CD4-positive, alpha-beta T cell treated with Interleukin-21 for 1 hour (primary cell): ENCODE results near the gene GMDS.
A peak's percentile ranks its signal among the peaks of the same experiment; 100 is the strongest.
"Not testable (repeated sequence)": the region's sequence is repeated elsewhere in the genome, so short reads cannot be mapped to it uniquely, and the experiment has no call there.

Experiments used
- DNase-seq: peaks from one replicate; pipeline ENCODE4 v3.0.0-alpha.2; 2020

GMDS gene

DNA sequence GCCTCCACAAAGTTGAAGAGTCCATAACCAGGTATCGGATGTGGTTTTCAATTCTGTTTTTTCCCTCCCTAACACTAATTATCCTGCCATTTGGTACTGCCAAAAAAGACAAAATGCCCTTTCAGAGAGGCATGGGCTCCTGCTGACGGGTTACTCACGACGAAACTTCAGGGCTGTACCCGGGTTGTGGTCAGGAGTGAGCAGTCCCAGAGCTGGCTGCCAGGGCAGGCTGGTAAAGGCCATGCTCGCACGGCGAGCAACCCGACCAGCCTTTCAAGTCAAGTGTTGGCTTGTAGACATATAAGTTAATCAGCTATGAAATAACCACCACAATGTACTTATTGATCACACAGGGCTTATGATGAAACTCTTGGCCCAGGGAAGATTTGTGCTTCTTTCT is 483.2 kb downstream of the GMDS start:
- no peak for DNase-seq

DNA sequence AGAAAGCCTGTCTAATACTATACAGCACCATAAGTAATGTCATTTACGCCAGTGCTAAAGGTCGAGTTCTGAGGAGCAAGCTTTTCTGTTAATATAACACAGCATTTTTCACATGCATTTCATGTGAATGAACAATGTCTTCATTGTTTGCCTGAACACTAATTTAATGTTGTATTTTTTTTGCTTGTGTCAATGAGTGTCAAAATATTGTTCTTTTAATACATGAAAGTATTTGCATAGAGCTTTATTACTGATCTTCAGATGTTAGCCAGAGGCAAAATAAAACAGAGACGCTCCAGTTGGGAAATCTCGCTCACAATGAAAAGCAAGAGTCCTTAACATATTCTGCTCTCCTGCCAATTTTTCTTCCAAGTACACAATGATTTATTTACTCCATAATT is 483.9 kb downstream of the GMDS start:
- no peak for DNase-seq

DNA sequence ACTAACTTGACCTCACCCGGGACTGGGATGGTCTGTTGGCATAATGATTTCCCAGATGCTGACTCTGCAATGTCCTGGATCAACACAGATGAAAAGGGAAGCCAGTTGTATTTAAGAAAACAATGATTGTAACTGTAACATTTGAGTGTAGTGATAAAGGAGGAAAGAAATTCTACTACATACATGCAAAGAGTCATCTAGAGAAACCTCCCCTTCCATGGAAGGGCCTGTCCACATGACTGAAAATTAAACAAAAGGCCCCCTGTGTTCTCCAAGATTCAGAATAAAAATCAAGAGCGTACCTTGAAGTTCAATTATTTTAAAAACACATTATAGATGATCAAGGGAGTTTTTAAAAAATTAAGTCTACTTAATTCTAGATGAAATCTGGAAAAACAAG is 484.5 kb downstream of the GMDS start:
- no peak for DNase-seq

DNA sequence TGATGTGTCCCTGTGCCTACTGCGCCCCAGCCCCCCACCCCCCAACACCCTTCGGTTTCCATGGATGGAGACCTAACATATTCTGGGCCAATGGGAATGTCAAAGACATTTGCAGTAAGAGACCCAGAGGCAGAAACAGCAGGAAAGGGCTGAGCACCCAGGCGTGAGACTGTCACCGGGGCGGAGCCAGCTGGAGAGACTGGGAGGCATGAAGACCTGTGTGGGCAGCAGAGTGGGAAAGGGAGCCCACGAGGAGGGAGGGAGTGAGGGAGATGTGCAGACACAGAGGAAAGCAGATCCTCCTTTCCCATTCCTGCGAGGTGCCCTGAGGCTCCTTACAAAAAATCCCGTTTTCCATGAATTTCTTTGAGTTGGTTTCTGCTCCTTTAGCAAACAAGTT is 485.5 kb downstream of the GMDS start:
- no peak for DNase-seq

DNA sequence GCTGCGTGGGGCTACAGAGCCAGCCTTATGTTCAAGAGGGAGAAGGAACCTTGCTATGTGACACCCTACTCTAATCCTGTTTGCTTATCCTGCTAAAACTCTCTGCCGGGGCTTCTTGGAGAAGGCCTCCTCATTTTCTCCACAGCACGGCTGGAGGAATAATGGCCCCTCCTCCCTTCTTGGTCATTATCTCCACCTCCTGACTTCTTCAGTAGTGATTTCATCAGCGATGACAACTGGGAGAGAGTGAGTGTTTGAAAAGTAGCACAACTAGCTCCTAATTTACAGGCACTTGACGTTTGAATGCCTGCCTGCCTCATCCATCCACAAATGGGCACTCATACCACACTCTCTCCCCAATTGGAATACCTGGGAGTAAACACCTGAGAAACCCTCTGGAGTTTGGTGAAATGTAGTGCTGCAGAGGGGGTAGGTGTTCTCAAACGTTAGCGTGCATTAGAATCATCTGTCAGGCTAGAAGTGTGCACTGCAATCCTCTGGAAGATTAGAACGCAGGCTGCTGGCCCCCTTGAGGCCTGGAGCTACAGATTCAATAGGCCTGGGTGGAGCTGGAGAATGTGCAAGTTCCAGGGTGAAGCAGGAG is 487.2 kb downstream of the GMDS start:
- DNase-seq: no peak

DNA sequence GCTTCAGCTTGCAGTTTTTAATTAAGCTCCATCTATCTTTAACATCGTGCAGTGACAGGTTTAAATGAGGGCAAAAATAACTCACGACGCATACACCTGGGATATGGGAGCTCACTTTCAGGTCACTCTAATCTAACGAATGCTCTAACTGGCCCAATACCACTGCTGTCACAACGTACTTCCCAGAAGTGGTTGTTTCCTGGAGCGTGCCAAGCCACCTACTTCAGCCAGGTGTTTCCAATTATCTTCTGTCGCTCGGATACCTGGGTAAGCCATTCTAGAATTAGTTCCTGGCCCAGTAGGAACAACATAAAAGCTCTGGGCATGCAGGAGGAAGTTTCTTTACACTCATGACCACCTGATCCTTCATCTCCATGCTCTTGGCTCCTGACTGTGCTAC is 488.3 kb downstream of the GMDS start:
- DNase-seq: no peak

DNA sequence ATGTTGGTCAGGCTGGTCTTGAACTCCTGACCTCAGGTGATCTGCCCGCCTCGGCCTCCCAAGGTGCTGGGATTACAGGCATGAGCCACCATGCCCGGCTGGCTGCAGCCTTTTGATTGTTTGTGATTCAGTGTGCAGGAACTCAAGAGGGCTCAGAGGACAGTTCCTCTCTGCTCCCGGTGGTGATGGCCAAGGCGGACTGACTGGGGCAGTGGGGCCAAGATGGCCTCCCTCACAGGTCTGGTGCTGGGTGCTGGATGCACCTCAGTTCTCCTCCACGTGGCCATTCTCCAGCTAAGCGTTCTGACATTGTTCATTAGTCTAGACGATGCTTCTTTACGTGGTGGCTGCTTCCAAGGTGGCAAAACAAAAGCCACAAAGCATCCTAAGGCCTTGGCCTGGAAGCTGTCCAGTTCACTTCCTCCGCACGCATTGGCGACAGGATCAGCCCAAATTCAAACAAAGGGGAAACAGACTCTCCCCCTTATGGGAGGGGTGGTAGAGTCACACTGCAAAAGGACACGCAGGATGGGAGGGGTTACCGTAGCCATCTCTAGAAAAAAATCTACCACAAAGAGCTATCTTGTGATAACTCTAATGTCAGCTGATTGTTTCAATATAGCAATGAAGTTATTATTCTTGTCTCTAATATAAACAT is 488.8 kb downstream of the GMDS start:
- no peak for DNase-seq

DNA sequence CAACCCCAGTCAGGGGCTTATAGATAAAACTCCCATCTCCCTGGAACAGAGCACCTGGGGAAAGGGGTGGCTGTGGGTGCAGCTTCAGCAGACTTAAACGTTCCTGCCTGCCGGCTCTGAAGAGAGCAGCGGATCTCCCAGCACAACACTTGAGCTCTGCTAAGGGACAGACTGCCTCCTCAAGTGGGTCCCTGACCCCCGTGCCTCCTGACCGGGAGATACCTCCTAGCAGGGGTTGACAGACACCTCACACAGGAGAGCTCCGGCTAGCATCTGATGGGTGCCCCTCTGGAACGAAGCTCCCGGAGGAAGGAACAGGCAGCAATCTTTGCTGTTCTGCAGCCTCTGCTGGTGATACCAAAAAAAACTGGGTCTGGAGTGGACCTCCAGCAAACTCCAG is 494.3 kb downstream of the GMDS start:
- not testable (repeated sequence) for DNase-seq

DNA sequence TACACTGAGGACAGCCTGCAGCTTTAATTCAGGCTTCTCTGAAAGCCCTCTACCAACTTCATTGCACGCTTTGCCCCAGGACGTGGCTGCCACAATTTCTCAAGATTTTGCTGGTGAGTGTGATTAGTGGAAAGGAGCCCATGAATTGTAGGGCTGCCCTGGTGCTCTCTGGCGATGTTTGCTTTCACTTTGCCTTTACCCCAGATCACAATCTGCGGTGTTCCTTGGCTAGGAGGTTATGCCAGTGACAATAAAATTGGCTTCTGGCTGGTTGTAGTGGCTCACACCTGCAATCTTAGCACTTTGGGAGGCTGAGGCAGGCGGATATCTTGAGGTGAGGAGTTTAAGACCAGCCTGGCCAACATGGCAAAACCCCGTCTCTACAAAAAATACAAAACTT is 496.4 kb downstream of the GMDS start:
- no peak for DNase-seq

DNA sequence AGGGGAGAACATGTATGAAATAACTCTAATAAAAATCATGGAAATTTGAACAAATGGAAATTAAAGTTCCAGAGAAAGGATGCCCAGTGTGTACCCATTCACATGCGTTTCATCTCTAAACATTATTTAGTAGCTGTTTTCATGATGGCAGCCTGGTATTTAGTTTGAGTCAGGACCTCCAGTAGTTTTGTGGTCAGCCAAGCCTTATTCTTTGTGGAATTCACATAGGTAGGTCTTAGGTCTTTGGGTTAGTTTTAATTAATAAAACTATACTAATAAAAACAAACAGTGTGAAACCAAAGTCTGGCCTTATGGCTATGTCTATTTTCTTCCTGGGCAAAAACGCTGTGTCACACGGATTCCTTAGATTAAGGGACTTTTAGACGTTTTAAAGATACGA is 497.9 kb downstream of the GMDS start:
- DNase-seq: no peak

DNA sequence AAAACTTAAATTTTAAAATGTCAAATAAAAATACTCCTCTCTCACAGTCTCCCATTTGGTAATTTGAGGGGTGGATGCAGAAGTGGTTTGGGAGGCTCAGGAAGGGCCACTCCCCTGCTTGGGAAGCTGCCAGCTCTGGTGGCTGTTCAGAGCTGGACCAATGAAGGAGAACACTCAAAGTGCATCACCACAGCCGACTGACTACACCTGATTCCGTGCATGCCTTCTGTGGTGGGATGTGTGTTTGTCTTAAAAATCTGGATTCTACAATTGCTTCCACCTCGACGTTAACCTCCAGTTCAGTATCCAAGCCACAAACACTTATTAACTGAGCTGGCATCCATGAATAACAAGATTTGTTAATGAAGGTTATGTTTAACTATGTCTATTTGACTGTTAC is 498.4 kb downstream of the GMDS start:
- no peak for DNase-seq

DNA sequence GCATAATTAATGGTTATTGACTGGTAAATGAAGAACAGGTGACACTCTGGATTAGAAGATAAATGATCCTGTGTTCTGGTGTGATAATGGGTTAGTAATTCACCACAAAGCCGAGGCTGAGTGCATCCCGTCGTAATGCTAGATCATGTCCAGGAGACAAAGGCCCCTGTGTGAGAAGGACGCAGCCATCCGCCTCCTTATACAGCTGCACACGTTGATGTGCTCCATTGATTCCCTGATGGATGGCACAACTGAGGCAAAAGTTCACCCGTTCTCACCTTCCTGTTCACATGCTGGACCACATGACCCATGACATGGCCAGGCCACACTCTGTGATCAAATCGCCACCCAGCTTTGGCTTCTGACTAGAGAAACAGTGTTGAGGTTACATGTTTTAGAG is 499.6 kb downstream of the GMDS start:
- no peak for DNase-seq

DNA sequence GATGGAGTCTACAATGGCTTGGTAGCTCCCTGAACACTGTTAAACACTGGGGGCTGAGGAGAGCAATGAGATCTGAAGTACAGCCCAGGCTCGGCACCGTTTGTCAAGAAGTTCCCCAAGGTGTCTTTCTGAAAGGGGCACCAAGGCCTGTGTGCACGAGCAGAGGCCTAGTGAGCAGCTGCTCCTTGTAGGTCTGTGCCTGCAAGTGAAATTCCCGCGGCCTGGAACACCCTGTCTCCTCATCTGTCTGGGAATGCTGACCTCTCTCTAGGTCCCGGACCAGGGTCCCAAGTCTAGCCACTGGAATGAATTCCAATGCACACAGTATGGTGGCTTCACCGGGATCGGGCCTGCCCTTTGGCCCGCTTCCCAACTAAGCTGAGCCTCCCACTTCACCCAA is 500.9 kb downstream of the GMDS start:
- no peak for DNase-seq

DNA sequence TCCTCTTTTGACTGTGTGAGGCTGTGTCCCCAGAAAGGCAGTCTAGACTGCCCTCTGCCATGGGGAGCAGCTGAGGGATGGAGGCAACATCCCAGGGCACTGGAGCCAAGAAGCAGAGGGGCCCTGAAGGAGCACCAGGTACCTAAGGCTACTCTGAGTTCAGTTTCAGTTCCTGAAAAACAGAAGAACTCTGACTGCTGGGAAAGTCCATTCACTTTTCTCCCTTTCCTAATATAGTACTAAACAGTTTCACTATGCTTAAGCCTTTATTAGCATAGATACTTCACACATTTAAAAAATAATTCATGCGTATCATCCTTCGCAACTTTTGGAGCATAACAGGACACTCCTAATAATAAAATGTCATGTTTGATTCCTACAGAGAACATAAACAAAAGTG is 505.7 kb downstream of the GMDS start:
- DNase-seq: peak; percentile 2

DNA sequence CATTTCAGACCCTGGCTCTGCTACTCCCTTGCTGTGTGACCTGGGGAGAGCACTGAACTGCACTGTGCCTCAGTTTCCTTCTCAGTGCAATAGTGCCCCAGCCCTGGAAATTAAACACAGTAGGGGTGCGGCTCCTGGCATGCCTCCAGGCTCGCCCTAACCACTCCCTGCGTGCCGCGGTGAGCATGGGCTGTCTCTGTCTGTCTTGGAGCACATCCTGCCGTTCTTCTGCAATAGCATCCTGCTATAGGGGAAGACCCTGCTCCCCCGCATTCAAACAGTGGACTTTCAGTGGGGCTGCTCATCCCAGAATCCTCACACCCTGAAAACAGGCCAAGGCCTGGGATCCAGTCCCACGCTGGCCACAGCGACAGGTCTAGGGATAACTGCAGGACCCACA is 506.2 kb downstream of the GMDS start:
- no peak for DNase-seq

DNA sequence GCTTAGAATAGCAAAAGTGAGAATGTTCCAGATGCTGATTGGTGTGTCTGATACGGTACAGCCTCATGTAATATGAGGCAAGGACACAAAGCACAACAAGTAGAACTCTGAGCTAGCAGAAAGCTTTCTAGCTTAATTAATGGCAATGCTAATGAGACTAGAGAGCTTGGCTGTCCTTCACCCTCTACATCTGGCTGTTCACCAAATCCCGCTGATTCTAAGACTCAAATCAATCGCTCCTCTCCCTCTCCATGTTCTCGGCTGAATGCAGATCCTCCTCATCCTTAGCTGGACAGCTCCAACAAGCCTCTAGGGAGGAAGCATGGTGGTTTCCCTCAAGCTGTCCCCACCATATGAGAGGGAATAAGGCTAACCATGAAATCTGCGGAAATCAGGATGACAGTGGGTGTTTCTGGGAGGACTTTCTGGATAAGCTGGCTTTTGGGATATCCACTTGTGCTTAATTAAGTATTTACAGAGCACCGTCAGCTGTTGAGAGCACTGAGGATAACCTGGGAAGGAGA is 506.8 kb downstream of the GMDS start:
- no peak for DNase-seq

DNA sequence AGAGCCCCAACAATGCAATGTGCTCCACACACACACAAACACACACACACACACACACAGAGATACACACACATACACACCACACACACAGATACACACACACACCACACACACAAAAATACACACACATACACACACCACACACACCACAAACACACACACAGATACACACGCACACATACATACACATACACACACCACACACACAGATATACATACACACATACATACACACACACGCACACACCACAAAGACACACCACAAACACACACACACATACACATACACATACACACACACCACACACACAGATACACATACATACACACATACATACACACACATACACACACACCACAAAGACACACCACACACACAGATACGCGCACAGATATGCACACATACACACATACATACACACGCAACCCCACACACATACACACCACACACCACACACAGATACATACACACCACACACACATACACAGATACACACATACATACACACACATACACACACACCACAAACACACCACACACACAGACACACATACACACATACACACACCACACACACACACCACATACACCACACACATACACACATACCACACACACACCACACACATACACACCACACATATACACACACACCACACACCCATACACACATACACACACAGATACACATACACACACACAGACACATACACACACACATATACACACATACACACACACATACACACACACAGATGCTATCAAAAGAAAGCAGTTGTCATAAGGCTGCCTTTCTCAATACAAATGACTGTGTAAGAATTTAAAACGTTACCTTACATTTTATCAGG is 507.7 kb downstream of the GMDS start:
- DNase-seq: no peak

DNA sequence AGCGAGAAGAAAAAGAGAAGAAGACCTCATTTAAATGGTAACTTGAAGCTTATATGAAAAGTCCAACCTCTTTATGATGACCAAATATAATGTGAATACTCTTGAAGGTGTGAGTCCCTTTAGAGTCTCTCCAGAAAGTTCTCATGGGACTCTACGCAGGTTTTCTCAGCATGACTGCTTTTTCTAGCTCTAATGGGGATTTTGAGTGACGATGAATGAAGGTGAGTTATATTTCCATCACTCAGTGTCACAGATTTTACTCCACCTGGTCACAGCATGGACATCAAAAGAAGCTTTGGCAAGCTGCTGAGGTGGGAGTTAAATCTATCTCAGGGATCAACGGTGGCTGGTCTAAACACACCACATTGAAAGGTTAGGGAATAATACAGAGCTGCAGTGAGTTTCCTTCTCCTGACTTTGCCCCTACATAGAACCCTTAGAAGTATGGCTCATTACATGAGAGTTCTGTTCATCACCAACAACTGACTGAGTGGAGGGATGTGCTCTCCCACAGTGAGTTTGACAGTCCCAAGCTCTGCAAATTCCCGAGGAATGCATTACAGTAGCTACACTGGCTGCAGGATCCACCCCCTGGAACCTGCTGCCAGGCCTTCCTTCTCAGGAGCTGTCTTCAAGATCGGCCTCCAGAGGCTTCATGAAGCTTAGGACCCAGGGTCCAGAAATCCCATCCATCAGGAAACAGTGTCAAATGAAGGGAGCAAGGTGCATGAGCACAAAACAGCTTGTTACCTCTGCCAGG is 508.9 kb downstream of the GMDS start:
- no peak for DNase-seq

DNA sequence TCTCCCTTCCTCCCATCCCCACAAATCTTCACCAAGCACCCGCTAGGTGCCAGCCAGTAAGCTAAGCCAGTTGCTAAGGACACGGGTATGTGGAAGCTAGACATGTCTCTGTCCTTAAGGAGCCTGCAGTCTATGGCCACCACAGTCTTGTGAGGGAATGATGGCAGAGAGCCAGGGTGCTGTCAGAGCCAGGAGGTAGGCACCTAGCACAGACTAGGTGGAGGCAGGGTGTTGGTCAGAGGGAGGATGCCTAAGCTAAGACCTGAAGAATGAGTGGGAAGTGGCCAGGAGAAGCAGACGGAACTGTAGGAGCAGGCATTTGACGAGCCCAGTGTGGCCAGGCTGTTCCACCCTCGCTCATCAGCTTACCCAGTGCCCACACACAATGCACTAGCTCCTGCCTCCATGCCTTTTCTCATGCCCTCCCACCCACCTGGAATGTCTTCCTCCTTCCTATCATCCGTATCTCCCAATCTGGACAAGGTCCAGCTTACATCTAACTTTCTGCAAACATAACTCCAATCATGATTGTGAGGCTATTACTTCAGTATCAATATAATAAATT is 510.1 kb downstream of the GMDS start:
- no peak for DNase-seq

DNA sequence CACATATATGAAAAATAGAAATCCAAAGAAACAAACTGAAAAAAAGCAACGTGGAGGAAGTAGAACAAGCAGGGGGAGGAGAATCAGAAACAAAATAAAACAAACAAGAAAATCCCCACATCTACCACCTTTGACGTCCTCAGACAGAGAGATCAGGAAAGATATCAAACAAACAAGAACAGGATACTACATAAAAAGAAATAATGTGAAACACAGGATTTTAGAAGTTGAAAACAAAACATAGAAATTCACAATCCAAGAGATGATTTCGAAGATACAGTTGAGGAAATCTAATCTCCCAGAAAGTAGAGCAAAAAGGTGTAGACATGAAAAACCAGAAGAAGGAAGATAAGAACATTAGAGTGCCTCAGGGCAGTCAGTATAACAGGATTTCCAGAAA is 514.5 kb downstream of the GMDS start:
- no peak for DNase-seq

DNA sequence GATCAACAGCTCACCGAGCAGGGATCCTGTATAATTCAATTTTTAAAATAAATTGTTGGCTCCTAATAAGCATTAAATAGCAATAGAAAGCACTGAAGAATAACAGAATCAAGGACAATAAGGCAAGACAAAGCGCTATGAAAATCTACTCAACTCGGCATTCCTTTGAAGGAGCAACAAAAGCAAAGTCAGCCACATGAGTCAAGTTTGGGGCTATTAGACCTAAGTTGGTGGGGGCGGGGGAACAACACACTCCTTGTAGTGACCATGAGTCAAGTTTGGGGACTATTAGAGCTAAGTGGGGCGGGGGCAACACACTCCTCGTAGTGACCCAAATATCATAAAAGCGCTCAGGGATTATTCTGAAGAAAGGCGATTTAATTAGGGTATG is 515.7 kb downstream of the GMDS start:
- no peak for DNase-seq

DNA sequence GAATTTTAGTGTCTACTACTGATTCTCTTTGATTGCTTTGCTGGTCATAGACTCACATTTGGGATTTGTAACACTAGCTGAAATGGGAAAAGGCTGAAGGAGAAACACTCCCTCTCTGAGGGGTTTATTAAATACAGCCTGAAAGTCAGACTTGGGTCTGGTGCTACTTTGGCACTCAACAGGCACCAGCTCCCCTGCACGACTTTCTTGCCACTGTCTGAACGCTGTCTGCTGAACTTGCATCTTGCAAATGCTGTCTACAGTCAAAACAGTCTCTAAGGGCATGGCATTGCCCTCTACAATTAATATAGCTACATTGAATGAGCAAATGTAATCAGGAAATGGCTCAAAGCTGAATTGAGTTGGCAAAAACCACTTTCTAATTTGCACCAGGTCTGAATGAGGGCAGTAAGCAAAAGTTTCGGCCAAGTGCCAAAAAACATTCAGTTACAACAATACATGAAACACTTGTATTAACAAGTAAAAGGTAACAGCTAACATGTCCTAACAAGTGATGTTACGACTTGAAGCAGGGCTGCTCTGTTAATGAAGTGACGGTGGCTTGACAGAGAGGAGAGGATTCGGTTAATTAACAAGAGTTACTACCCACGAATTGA is 516.2 kb downstream of the GMDS start:
- no peak for DNase-seq
